Measurements from ENCODE around the gene FBN3.
A peak's percentile ranks its signal among the peaks of the same experiment; 100 is the strongest.

FBN3 gene

GRCh38 chr19:8056533-8056932 lies 92.9 kb downstream of the FBN3 start:
- Mint-ChIP-seq H3K4me1 (ENCODE audit: low read depth) (peaks cover 15% of the 10 kb centered on the region), H3K9me3 (no peaks in the 10 kb centered on the region), H3K27ac (no peak overlapping the region), H3K27me3 (peaks cover 2% of the 10 kb centered on the region), H3K36me3 (ENCODE audit: low read depth) (no peaks in the 10 kb centered on the region), H3K4me3 (no peak overlapping the region)
- intact Hi-C loops (cut with micrococcal nuclease) = no loop called here

- Mint-ChIP-seq H3K27me3 (peaks cover 14% of the 10 kb centered on the region), H3K27ac (no peak overlapping the region), H3K4me3 (no peak overlapping the region), H3K4me1 (ENCODE audit: low read depth) (peaks cover 26% of the 10 kb centered on the region), H3K9me3 (no peaks in the 10 kb centered on the region), H3K36me3 (ENCODE audit: low read depth) (no peaks in the 10 kb centered on the region)
- intact Hi-C loops (cut with micrococcal nuclease) = no loop called here
Measured at GRCh38 chr19:8054169-8054568, 95.2 kb downstream of the FBN3 start.

- Mint-ChIP-seq H3K36me3 (ENCODE audit: low read depth) (no peaks in the 10 kb centered on the region), H3K4me1 (ENCODE audit: low read depth) (peaks cover 26% of the 10 kb centered on the region), H3K27me3 (peaks cover 22% of the 10 kb centered on the region), H3K9me3 (no peaks in the 10 kb centered on the region), H3K4me3 (no peak within 1 kb of the TSS), H3K27ac (no peak within 1 kb of the TSS)
- intact Hi-C loops (cut with micrococcal nuclease) = no loop called here
Measured at GRCh38 chr19:8052464-8052859, 96.9 kb downstream of the FBN3 start, which contains the start of gene CCL25. Gene CCL25, plus strand, starts transcription at chr19:8052760. Its CDS starts 290 bp downstream, at chr19:8053050.

- H3K4me1 Mint-ChIP-seq (ENCODE audit: low read depth) = peaks cover 26% of the 10 kb centered on the region
- H3K27me3 Mint-ChIP-seq = peaks cover 29% of the 10 kb centered on the region
- peak overlapping the region; percentile 59 for H3K27ac Mint-ChIP-seq
- no peaks in the 10 kb centered on the region for H3K36me3 Mint-ChIP-seq (ENCODE audit: low read depth)
- intact Hi-C loops (cut with micrococcal nuclease) = no loop called here
- H3K9me3 Mint-ChIP-seq = no peaks in the 10 kb centered on the region
- peak overlapping the region; percentile 71 for H3K4me3 Mint-ChIP-seq
Measured at GRCh38 chr19:8050274-8051096, 98.9 kb downstream of the FBN3 start.

- H3K27ac Mint-ChIP-seq = no peak overlapping the region
- no peaks in the 10 kb centered on the region for H3K36me3 Mint-ChIP-seq (ENCODE audit: low read depth)
- intact Hi-C loops (cut with micrococcal nuclease) = no loop called here
Measured at GRCh38 chr19:8046569-8047165, 102.7 kb downstream of the FBN3 start.

GRCh38 chr19:8045872-8046568 lies 103.4 kb downstream of the FBN3 start:
- Mint-ChIP-seq H3K27ac (no peak overlapping the region), H3K36me3 (ENCODE audit: low read depth) (no peaks in the 10 kb centered on the region), H3K4me1 (ENCODE audit: low read depth) (peaks cover 16% of the 10 kb centered on the region), H3K4me3 (no peak overlapping the region), H3K9me3 (no peaks in the 10 kb centered on the region), H3K27me3 (peaks cover 29% of the 10 kb centered on the region)
- intact Hi-C loops (cut with micrococcal nuclease) = no loop called here

More at GRCh38 chr19:8046569-8047165, 102.7 kb downstream of the FBN3 start:
- Mint-ChIP-seq H3K27me3 (peaks cover 27% of the 10 kb centered on the region), H3K9me3 (no peaks in the 10 kb centered on the region), H3K4me1 (ENCODE audit: low read depth) (peaks cover 14% of the 10 kb centered on the region), H3K4me3 (no peak overlapping the region)

- H3K9me3 Mint-ChIP-seq = no peaks in the 10 kb centered on the region
- peaks cover 6% of the 10 kb centered on the region for H3K4me1 Mint-ChIP-seq (ENCODE audit: low read depth)
- H3K27me3 Mint-ChIP-seq = peaks cover 16% of the 10 kb centered on the region
- H3K27ac Mint-ChIP-seq = no peak overlapping the region
- H3K36me3 Mint-ChIP-seq (ENCODE audit: low read depth) = no peaks in the 10 kb centered on the region
- intact Hi-C loops (cut with micrococcal nuclease) = no loop called here
- H3K4me3 Mint-ChIP-seq = no peak overlapping the region
Measured at GRCh38 chr19:8044018-8044417, 105.4 kb downstream of the FBN3 start.

GRCh38 chr19:8042900-8043299 lies 106.5 kb downstream of the FBN3 start:
- Mint-ChIP-seq H3K9me3 (no peaks in the 10 kb centered on the region), H3K36me3 (ENCODE audit: low read depth) (no peaks in the 10 kb centered on the region), H3K4me1 (ENCODE audit: low read depth) (peaks cover 6% of the 10 kb centered on the region), H3K27ac (no peak overlapping the region), H3K4me3 (no peak overlapping the region), H3K27me3 (peaks cover 16% of the 10 kb centered on the region)
- intact Hi-C loops (cut with micrococcal nuclease) = no loop called here

GRCh38 chr19:8041531-8041931 lies 107.9 kb downstream of the FBN3 start:
- Mint-ChIP-seq H3K36me3 (ENCODE audit: low read depth) (no peaks in the 10 kb centered on the region), H3K27ac (no peak overlapping the region), H3K9me3 (no peaks in the 10 kb centered on the region), H3K4me1 (ENCODE audit: low read depth) (peaks cover 6% of the 10 kb centered on the region), H3K27me3 (peaks cover 13% of the 10 kb centered on the region), H3K4me3 (no peak overlapping the region)
- intact Hi-C loops (cut with micrococcal nuclease) = no loop called here

- no peaks in the 10 kb centered on the region for H3K9me3 Mint-ChIP-seq
- intact Hi-C loops (cut with micrococcal nuclease) = no loop called here
- no peaks in the 10 kb centered on the region for H3K36me3 Mint-ChIP-seq (ENCODE audit: low read depth)
- H3K27ac Mint-ChIP-seq = no peak overlapping the region
- H3K27me3 Mint-ChIP-seq = peaks cover 12% of the 10 kb centered on the region
- H3K4me3 Mint-ChIP-seq = no peak overlapping the region
- H3K4me1 Mint-ChIP-seq (ENCODE audit: low read depth) = peaks cover 6% of the 10 kb centered on the region
Measured at GRCh38 chr19:8039231-8039630, 110.2 kb downstream of the FBN3 start.

- Mint-ChIP-seq H3K9me3 (no peaks in the 10 kb centered on the region), H3K4me3 (no peak overlapping the region), H3K27ac (no peak overlapping the region), H3K36me3 (ENCODE audit: low read depth) (no peaks in the 10 kb centered on the region), H3K4me1 (ENCODE audit: low read depth) (peaks cover 6% of the 10 kb centered on the region), H3K27me3 (peaks cover 15% of the 10 kb centered on the region)
- intact Hi-C loops (cut with micrococcal nuclease) = no loop called here
Measured at GRCh38 chr19:8038815-8039214, 110.6 kb downstream of the FBN3 start.

- intact Hi-C loops (cut with micrococcal nuclease) = no loop called here
- no peaks in the 10 kb centered on the region for H3K36me3 Mint-ChIP-seq (ENCODE audit: low read depth)
- H3K4me3 Mint-ChIP-seq = no peak overlapping the region
- H3K27me3 Mint-ChIP-seq = peaks cover 28% of the 10 kb centered on the region
- peaks cover 9% of the 10 kb centered on the region for H3K4me1 Mint-ChIP-seq (ENCODE audit: low read depth)
- no peaks in the 10 kb centered on the region for H3K9me3 Mint-ChIP-seq
- no peak overlapping the region for H3K27ac Mint-ChIP-seq
Measured at GRCh38 chr19:8036434-8037099, 112.8 kb downstream of the FBN3 start.

- Mint-ChIP-seq H3K27me3 (peaks cover 26% of the 10 kb centered on the region), H3K4me3 (no peak overlapping the region), H3K9me3 (no peaks in the 10 kb centered on the region), H3K4me1 (ENCODE audit: low read depth) (peaks cover 5% of the 10 kb centered on the region), H3K27ac (no peak overlapping the region), H3K36me3 (ENCODE audit: low read depth) (no peaks in the 10 kb centered on the region)
- intact Hi-C loops (cut with micrococcal nuclease) = no loop called here
Measured at GRCh38 chr19:8034178-8034525, 115.2 kb downstream of the FBN3 start.
